K562 (cell line): ENCODE data around the gene P3H1. TPM values are rescaled to one million over a fixed set of nuclear protein-coding genes. Genes with fewer than 3 reads are reported as not detected.

Experiments used
- ATAC-seq: fragments of 200-7000 bp; cut with Tn5 transposase; 3 replicates; pipeline ENCODE4 v1.9.1; 2020; ENCODE audit warnings: moderate library complexity
- BruUV-seq: library from RNA; stranded (reverse); fragments of 400-500 nt; replicated peaks from 2 replicates; lab custom pipeline; 2021; lab: Mats Ljungman, UMichigan
- CTCF ChIA-PET: fragments of 300-600 bp; formaldehyde crosslinking; extraction: SDS; loops from one replicate; lab custom pipeline; 2021; ENCODE audit warnings: low intra/inter-chr PET ratio; lab: Yijun Ruan, JAX
- POLR2A ChIA-PET: fragments of 300-600, 350-650 bp; sonication (Branson Sonifier 250); formaldehyde crosslinking; extraction: SDS; loops from one replicate; lab custom pipeline; 2021; ENCODE audit warnings: antibody characterized with exemption, inconsistent platforms; lab: Yijun Ruan, JAX
- DNase-seq, 4 experiments: peaks; one replicate each; pipeline versions ENCODE4 v3.0.0 to v3.0.0-alpha.2; 2011 to 2018; ENCODE audit warnings: low spot score in 3 of 4, mixed read lengths in 3 of 4; ENCODE audit errors: extremely low read depth in 1 of 4
- FAIRE-seq: peaks from 2 replicates; lab custom pipeline; 2011; peaks lifted over from hg19 to GRCh38; lab: Jason Lieb, UNC
- H2AFZ ChIP-seq: 2 replicates; pipeline ENCODE4 v1.6.0; 2011; ENCODE audit warnings: low read depth, low read length, control low read depth, inconsistent platforms
- H3K27ac ChIP-seq: fragments of 200-600 bp; 3 replicates; pipeline ENCODE4 v1.8.0; 2011; ENCODE audit warnings: low read depth, mild to moderate bottlenecking, control low read depth, inconsistent platforms, low read length, moderate library complexity, mixed read lengths; ENCODE audit errors: extremely low read depth
- H3K27me3 ChIP-seq, 2 experiments: fragments of 300-600 bp in 1 of 2; 2 replicates in 1 of 2; 3 replicates in 1 of 2; pipeline versions ENCODE4 v1.6.0 to v1.8.0; 2011; ENCODE audit warnings: inconsistent platforms in 2 of 2, low read length in 2 of 2, mild to moderate bottlenecking in 1 of 2, mixed read lengths in 1 of 2, moderate library complexity in 1 of 2; ENCODE audit not compliant: control insufficient read depth in 2 of 2, insufficient read depth in 2 of 2
- H3K36me3 ChIP-seq: fragments of 300-600 bp; 3 replicates; pipeline ENCODE4 v1.8.0; 2011; ENCODE audit warnings: mild to moderate bottlenecking, low read length, inconsistent platforms; ENCODE audit not compliant: control insufficient read depth, insufficient read depth
- H3K4me1 ChIP-seq, 2 experiments: fragments of 200-600 bp in 1 of 2; replicated peaks in 1 of 2; 2 replicates in 1 of 2; 3 replicates in 1 of 2; pipeline versions ENCODE4 v1.5.1 to v1.8.0; 2011; ENCODE audit warnings: inconsistent platforms in 2 of 2, low read length in 2 of 2, mild to moderate bottlenecking in 1 of 2, mixed read lengths in 1 of 2, moderate library complexity in 1 of 2; ENCODE audit not compliant: control insufficient read depth in 2 of 2, insufficient read depth in 2 of 2
- H3K4me2 ChIP-seq: 2 replicates; pipeline ENCODE4 v1.6.1; 2011; ENCODE audit warnings: low read length, control low read depth, inconsistent platforms, mixed read lengths; ENCODE audit not compliant: insufficient read depth
- H3K4me3 ChIP-seq: fragments of 200-600 bp; sonication (generic), shearing (Covaris generic); 2 replicates; pipeline ENCODE4 v1.5.1; 2016; ENCODE audit warnings: control low read depth, inconsistent platforms
- H3K79me2 ChIP-seq: fragments of 200-600 bp; 3 replicates; pipeline ENCODE4 v1.8.0; 2011; ENCODE audit warnings: low read length, inconsistent platforms; ENCODE audit not compliant: control insufficient read depth, insufficient read depth
- H3K9ac ChIP-seq, 2 experiments: 2 replicates each; pipeline versions ENCODE4 v1.6.0 to v1.6.1; 2011; ENCODE audit warnings: low read depth in 2 of 2, low read length in 2 of 2, control low read depth in 1 of 2, inconsistent platforms in 1 of 2, mild to moderate bottlenecking in 1 of 2, mixed read lengths in 1 of 2; ENCODE audit not compliant: insufficient read depth in 1 of 2
- H3K9me1 ChIP-seq: one replicate; pipeline ENCODE4 v1.6.0; 2011; ENCODE audit warnings: inconsistent platforms, mild to moderate bottlenecking, low read length, moderate library complexity; ENCODE audit not compliant: control insufficient read depth, insufficient read depth
- H3K9me3 ChIP-seq: replicated peaks from 2 replicates; pipeline ENCODE4 v1.5.1; 2011; ENCODE audit warnings: low read depth, low read length, inconsistent platforms; ENCODE audit not compliant: control insufficient read depth, insufficient read depth
- H4K20me1 ChIP-seq: replicated peaks from 2 replicates; pipeline ENCODE4 v1.6.1; 2011; ENCODE audit warnings: low read length, inconsistent platforms, mixed read lengths; ENCODE audit not compliant: control insufficient read depth, insufficient read depth
- FOSL1 ChIP-seq: fragments of 200-800 bp; sonication (Bioruptor generic); conservative IDR thresholded peaks from 2 replicates; pipeline ENCODE4 v1.6.1; 2016; ENCODE audit warnings: missing genetic modification characterization, missing compliant biosample characterization
- FOXJ3 ChIP-seq: sonication (generic); formaldehyde crosslinking; IDR thresholded peaks from 2 replicates; pipeline ENCODE4 v1.4.0; 2020; ENCODE audit warnings: mild to moderate bottlenecking, missing genetic modification reagents
- ZNF239 ChIP-seq: fragments of 250-450 bp; sonication (Bioruptor Pico); IDR thresholded peaks from 2 replicates; pipeline ENCODE4 v1.4.0; 2020; ENCODE audit warnings: mild to moderate bottlenecking
- ZNF57 ChIP-seq: fragments of 450-650 bp; formaldehyde crosslinking; IDR thresholded peaks from 2 replicates; pipeline ENCODE4 v1.4.0; 2020; ENCODE audit warnings: mild to moderate bottlenecking, moderate library complexity
- WGBS: fragments of 100-300 bp; shearing (Covaris generic); methylation state at CpG from one replicate; pipeline ENCODE4 v1.1.6; 2016; ENCODE audit warnings: low coverage, mixed read lengths; ENCODE audit not compliant: insufficient coverage; ENCODE audit errors: missing lambda C conversion rate; 5-methylcytosine and 5-hydroxymethylcytosine counted together
- in situ Hi-C: fragments of 300-500 bp; cut with MboI; formaldehyde crosslinking; loops from 4 replicates; pipeline ENCODE4 v1.15.0; 2018; ENCODE audit warnings: inconsistent platforms, mixed read lengths
- intact Hi-C: fragments of 100-400 bp; cut with micrococcal nuclease; formaldehyde crosslinking; loops from 2 replicates; pipeline ENCODE4 v1.14.2; 2022
- polyA plus RNA-seq, 8 experiments: library from polyadenylated mRNA; depleted of rRNA in 4 of 8; stranded (reverse) in 5 of 8; unstranded in 3 of 8; fragments of >200 nt; fragmentation: Nextera tagmentation in 2 of 8; fragmentation: Illumina TruSeq in 1 of 8; extraction: Ambion mirVana in 2 of 8; extraction: Trizol in 1 of 8; gene quantifications; 2 replicates each; pipeline versions ENCODE4 v1.2.1 to v1.2.3, GENCODE V29; 2011 to 2014; ENCODE audit warnings: inconsistent platforms in 1 of 8, missing spikeins in 1 of 8
- total RNA-seq, 7 experiments: library from RNA; depleted of rRNA in 6 of 7; stranded (reverse); fragments of >200 nt in 6 of 7; fragmentation: Illumina TruSeq in 2 of 7; extraction: Trizol in 2 of 7; gene quantifications; 2 replicates each; pipeline versions ENCODE4 v1.2.1 to v1.2.3, GENCODE V29; 2011 to 2021; ENCODE audit warnings: low replicate concordance in 1 of 7

The P3H1 gene
- total and polyA plus RNA-seq, 9 of the 15 experiments (the other 6 are each of a cell fraction or from before 2014, with no cell fraction given): 1.7 to 81.7 (median 45.7) TPM

DNA sequence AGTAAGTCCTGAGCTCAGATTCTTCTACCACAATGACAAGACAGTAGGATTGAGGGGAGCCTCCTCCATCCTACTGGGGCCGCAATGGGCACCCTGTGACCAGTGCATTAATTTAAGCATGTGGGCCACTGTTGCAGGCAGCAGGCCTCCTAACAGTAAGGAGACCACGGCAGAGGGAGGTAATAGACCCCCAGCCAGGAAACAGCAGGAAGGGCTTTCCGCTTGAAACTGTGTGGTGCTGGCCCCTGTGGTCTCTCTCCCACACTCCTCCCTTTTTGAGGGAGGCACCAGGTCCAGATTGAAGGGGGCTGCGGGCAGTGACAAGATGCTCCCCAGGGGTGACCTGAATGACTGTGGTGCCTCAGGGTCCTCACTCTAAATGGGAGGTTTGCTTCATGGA lies 25.1 kb downstream of the P3H1 start:
- DNase-seq (no peak), FAIRE-seq (no peak), ATAC-seq (no peak)
- Histone ChIP-seq H3K9ac (peak overlapping the region in 1 of 2 experiments; percentile 23; a peak in 1 of 4 replicates), H3K4me3 (no peak overlapping the region), H3K27ac (no peak overlapping the region), H2AFZ (no peak overlapping the region), H3K79me2 (no peaks in the 10 kb centered on the region), H3K9me1 (no peaks in the 10 kb centered on the region), H3K27me3 (peaks cover 4 to 29% of the 10 kb centered on the region in 2 experiments; a peak in 4 of 5 replicates), H3K4me2 (no peak overlapping the region), H3K9me3 (no peaks in the 10 kb centered on the region), H3K4me1 (peaks cover 0 to 26% of the 10 kb centered on the region in 2 experiments; a peak in 2 of 5 replicates), H4K20me1 (peaks cover 5% of the 10 kb centered on the region; the same call in 1 of the 2 replicates)
- in situ Hi-C loops: loop anchor here (10.0 to 25.0 kb wide), 2 partner anchors 154 to 397 kb away; no protein-coding TSS in a partner anchor
- 35% methylated on average over 3 of the region's 4 CpGs for WGBS
- ChIA-PET CTCF (no interaction called here), POLR2A (interaction anchor here (0.7 kb wide), 1 partner anchor 11 kb away, joined by 3 read pairs; no protein-coding TSS in a partner anchor)
- TF ChIP-seq ZNF57 (CRISPR knock-in tag) (no peak), FOSL1 (no peak), FOXJ3 (CRISPR knock-in tag) (no peak), ZNF239 (CRISPR knock-in tag) (no peak)
- TF ChIP-seq, all 486 proteins: peak for 0
- H3K36me3 ChIP-seq: peaks cover 11% of the 10 kb centered on the region; the same call in 2 of the 3 replicates
- intact Hi-C loops: no loop called here
- no TSS peak for BruUV-seq
